H54 (cell line): ENCODE measurements around the gene IL17D.
"Not testable (repeated sequence)": the region's sequence is repeated elsewhere in the genome, so short reads cannot be mapped to it uniquely, and the experiment has no call there.

Experiments
- DNase-seq: peaks from one replicate; pipeline ENCODE4 v3.0.0; 2011; ENCODE audit warnings: low spot score, mixed read lengths; ENCODE audit not compliant: insufficient read length
- FAIRE-seq: peaks from 3 replicates; lab custom pipeline; 2011; peaks lifted over from hg19 to GRCh38; lab: Jason Lieb, UNC
- POLR2A ChIP-seq: IDR thresholded peaks from 2 replicates; pipeline ENCODE4 v1.6.1; 2011; ENCODE audit warnings: low read depth, mild to moderate bottlenecking, low read length

Gene IL17D

DNA sequence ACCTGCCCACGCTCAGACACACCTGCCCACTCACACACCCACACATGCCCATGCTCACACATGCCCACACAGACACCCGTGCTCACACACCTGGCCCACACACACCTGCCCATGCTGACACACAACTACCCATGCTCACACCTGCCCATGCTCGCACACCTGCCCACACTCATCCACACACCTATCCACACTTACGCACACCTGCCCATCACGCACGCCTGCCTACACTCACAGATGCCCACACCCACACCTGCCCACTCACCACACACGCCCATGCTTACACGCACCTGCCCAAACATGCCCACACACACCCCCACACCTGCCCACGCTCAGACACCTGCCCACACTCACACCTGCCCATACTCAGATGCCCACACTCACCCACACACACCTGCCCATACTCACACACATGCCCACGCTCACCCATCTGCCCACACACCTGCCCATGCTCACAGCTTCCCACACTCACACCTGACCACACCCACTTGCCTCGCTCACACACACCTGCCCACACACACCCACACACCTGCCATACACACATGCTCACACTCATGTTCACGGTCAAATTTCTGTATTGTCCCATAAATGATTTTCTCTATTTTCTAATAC is 15.6 kb downstream of the IL17D start:
- DNase-seq (no peak), FAIRE-seq (no peak)
- TF ChIP-seq POLR2A, result no peak

DNA sequence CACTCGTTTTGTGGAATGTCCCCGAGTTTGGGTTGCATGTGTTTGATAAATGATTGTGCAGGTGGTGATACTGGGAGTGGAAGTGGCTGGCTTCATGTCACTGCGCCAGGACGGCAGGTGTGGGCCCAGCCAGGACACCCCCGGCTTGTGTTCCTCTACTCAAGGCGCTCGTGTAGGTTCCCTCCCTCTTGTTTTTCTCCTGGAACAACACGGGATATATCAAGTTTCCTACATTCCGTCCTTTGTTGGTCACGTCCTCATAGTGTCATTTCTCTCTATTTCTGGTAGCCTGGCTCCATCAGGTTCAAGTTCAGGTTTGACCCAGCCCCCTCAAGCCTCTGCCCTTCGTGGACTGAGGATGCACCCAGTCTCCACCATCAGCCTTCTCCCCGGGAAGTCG is 16.3 kb downstream of the IL17D start:
- DNase-seq, result no peak
- FAIRE-seq, result no peak
- TF ChIP-seq POLR2A, result no peak

DNA sequence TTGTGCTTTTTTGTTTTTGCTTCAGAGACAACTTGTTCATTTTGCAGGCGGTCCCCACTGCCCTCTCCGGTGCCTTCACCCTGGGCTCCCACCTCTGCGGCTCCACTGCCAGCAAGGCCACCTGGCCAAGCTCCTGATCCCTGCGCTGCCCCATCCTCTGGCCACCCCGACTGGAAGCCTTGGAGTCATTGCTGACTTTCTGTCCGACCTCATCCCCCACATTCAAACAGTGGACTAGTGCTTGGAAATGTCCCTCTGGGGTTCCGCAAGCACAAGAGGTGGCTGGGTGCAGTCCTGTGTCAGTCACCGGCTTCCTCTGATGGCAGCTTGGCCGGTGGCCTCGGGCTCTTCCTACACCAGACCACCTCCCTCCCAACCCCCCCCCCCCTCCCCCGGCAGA is 17.0 kb downstream of the IL17D start:
- no peak for TF ChIP-seq POLR2A
- FAIRE-seq (no peak), DNase-seq (no peak)

DNA sequence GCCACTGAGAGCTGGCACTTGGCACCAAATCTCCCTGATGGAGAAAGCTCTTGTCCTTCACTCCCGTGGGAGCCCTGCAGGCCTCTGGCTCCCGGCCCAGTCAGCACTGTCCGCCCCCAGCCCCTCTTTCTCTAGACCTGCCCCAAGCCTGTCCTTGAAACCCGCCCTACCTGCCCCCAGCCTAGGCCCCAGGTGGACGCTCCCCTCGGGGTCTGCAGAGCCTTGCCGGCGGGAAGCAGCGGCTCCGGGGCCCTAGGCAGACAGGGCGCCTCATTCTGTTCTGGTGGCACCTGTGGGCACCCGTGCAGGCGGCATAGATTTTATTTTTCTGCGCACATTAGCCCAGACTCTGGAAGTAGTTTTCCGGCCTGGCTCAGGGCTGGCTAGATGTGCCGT is 17.6 kb downstream of the IL17D start:
- DNase-seq, result no peak
- no peak for FAIRE-seq

DNA sequence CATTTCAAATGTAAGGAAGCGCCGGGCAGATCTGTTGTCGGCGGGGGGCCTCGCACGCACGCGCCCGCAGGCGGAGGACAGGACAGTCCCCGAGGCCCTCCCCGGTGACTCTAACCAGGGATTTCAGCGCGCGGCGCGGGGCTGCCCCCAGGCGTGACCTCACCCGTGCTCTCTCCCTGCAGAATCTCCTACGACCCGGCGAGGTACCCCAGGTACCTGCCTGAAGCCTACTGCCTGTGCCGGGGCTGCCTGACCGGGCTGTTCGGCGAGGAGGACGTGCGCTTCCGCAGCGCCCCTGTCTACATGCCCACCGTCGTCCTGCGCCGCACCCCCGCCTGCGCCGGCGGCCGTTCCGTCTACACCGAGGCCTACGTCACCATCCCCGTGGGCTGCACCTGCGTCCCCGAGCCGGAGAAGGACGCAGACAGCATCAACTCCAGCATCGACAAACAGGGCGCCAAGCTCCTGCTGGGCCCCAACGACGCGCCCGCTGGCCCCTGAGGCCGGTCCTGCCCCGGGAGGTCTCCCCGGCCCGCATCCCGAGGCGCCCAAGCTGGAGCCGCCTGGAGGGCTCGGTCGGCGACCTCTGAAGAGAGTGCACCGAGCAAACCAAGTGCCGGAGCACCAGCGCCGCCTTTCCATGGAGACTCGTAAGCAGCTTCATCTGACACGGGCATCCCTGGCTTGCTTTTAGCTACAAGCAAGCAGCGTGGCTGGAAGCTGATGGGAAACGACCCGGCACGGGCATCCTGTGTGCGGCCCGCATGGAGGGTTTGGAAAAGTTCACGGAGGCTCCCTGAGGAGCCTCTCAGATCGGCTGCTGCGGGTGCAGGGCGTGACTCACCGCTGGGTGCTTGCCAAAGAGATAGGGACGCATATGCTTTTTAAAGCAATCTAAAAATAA is 18.2 kb downstream of the IL17D start:
- no peak for DNase-seq
- no peak for FAIRE-seq
- no peak for TF ChIP-seq POLR2A

More for the DNA sequence above, 17.6 kb downstream of the IL17D start:
- TF ChIP-seq POLR2A, result no peak

DNA sequence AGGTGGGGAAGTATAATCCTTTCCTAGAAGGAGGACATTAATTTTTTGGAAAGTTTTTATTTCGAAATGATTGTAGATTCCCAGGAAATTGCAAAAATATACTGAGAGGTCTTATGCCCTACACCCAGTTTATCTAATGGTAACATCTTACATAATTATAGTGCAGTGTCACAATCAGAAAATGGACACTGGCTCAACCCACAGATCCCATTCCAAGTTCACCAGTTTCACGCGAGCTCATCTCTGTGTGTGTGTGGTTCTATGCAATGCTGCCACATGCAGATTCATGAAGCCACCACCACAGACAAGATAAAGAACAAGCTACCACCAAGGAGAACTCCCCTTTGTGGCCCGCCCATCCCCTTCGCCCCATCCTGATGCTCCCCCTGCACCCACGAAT is 24.4 kb downstream of the IL17D start:
- DNase-seq (no peak), FAIRE-seq (no peak)
- TF ChIP-seq POLR2A, result no peak

GRCh38 chr13:20728579-20729311 is 25.2 kb downstream of the IL17D start:
- FAIRE-seq (no peak), DNase-seq (no peak)
- TF ChIP-seq POLR2A, result no peak

GRCh38 chr13:20729633-20730585 is 26.4 kb downstream of the IL17D start:
- FAIRE-seq (no peak), DNase-seq (no peak)
- no peak for TF ChIP-seq POLR2A

DNA sequence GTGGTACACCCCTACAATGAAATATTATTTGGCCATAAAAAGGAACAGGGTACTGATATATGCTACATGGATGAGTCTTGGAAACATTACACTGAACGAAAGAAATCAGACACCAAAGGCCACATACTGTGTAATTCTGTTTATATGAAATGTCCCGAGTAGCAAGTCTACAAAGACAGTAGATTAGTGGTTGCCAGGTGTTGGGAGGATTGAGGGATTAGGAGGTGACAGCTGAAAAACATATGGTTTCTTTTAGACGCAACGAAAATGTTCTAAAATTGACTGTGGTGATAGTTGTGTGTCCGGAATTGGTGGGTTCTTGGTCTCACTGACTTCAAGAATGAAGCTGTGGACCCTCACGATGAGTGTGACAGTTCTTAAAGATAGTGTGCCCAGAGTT is 35.1 kb downstream of the IL17D start:
- DNase-seq (no peak), FAIRE-seq (no peak)
- TF ChIP-seq POLR2A, result no peak

DNA sequence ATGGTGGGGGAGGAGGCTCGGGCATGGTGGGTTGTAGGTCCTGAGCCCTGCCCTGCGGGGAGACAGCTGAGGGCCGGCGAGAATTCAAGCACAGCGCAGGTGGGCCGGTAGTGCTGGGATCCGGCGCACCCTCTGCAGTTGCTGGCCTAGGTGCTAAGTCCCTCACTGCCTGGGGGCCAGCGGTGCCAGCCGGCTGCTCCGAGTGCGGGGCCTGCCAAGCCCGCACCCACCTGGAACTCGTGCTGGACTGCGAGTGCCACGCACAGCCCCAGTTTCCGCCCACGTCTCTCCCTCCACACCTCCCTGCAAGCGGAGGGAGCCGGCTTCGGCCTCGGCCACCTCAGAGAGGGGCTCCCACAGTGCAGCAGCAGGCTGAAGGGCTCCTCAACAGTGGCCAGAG is 36.5 kb downstream of the IL17D start:
- FAIRE-seq (no peak), DNase-seq (no peak)
- TF ChIP-seq POLR2A, result no peak

DNA sequence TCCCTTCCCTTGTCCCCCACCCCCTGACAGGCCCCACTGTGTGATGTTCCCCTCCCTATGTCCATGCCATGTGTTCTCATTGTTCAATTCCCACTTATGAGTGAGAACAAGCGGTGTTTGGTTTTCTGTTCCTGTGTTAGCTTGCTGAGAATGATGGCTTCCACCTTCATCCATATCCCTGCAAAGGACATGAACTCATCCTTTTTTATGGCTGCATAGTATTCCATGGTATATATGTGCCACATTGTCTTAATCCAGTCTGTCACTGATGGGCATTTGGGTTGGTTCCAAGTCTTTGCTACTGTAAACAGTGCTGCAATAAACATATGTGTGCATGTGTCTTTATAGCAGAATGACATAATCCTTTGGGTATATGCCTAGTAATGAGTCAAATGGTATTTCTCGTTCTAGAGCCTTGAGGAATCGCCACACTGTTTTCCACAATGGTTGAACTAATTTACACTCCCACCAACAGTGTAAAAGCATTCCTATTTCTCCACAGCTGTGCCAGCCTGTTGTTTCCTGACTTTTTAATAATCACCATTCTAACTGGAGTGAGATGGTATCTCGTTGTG is 40.4 kb downstream of the IL17D start:
- FAIRE-seq, result not testable (repeated sequence)

DNA sequence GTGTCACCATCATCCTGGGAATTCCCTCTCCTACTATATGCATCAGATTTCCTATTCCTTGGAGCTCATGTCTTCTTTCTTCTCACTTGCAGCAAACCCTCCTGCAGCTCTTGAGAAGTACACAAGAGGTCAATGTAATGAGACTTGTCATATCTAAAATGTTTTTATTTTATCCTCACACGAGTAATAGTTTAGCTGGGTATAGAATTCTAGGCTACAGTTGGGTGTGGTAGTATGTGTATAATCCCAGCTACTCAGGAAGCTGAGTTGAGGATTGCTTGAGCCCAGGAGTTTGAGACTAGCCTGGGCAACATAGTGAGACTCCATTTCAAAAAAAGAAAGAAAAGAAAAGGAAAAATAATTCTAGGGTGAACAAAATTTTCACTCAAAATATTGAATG is 45.9 kb downstream of the IL17D start:
- FAIRE-seq (no peak), DNase-seq (no peak)
- no peak for TF ChIP-seq POLR2A

More for the DNA sequence above, 40.4 kb downstream of the IL17D start:
- not testable (repeated sequence) for DNase-seq

GRCh38 chr13:20754009-20754408 is 50.5 kb downstream of the IL17D start:
- TF ChIP-seq POLR2A, result no peak
- FAIRE-seq (no peak), DNase-seq (no peak)
